Sciatic nerve (tissue), 2 donors: Measurements from ENCODE around the gene KCNK17. TPM values are rescaled to one million over a fixed set of nuclear protein-coding genes. Genes with fewer than 3 reads are reported as not detected.

Experiments
- ATAC-seq: fragments of 200-7000 bp; cut with Tn5 transposase; one replicate; pipeline ENCODE4 v1.9.1; 2020; ENCODE audit warnings: mild to moderate bottlenecking, moderate library complexity
- DNase-seq: peaks from one replicate; pipeline ENCODE4 v3.0.0-alpha.2; 2020; ENCODE audit warnings: low spot score
- intact Hi-C: fragments of 100-400 bp; cut with DNase I; formaldehyde crosslinking; loops from one replicate; pipeline ENCODE4 v1.14.2; 2022
- total RNA-seq: library from RNA; stranded (reverse); fragmentation: NEBNext Ultra II Directional; extraction: Animal tissue kit (Norgen Biotek cat#: 25700); gene quantifications from one replicate; pipeline ENCODE4 v1.2.1, GENCODE V29; 2021
- donor health status: DM: no; HTN: no; CAD: no.
- donor health status: DM: no; HTN: no; CAD: no.

KCNK17 gene
- total RNA-seq, 1 donor from 2014 or later, result 2.6 TPM

GRCh38 chr6:39281312-39281980 lies 32.8 kb downstream of the KCNK17 start:
- ATAC-seq (no peak), DNase-seq (no peak)
- intact Hi-C loops, result no loop called here

GRCh38 chr6:39280247-39280731 lies 33.9 kb downstream of the KCNK17 start:
- intact Hi-C loops, result no loop called here
- no peak for DNase-seq
- peak; percentile 50 for ATAC-seq

- intact Hi-C loops, result no loop called here
- ATAC-seq (peak; percentile 32), DNase-seq (no peak)
Measured at GRCh38 chr6:39279539-39279938, 34.7 kb downstream of the KCNK17 start.

- no peak for DNase-seq
- ATAC-seq, result no peak
- intact Hi-C loops, result no loop called here
Measured at GRCh38 chr6:39276379-39276995, 37.7 kb downstream of the KCNK17 start.

GRCh38 chr6:39274903-39275302 lies 39.3 kb downstream of the KCNK17 start:
- intact Hi-C loops, result no loop called here
- no peak for DNase-seq
- ATAC-seq, result no peak

GRCh38 chr6:39274471-39274870 lies 39.7 kb downstream of the KCNK17 start:
- intact Hi-C loops, result no loop called here
- no peak for DNase-seq

GRCh38 chr6:39273406-39273821 lies 40.8 kb downstream of the KCNK17 start:
- intact Hi-C loops, result no loop called here
- ATAC-seq (no peak), DNase-seq (no peak)

More at GRCh38 chr6:39274471-39274870, 39.7 kb downstream of the KCNK17 start:
- ATAC-seq, result no peak

GRCh38 chr6:39269961-39270360 lies 44.3 kb downstream of the KCNK17 start:
- ATAC-seq, result no peak
- no peak for DNase-seq
- intact Hi-C loops, result no loop called here

GRCh38 chr6:39268721-39269120 lies 45.5 kb downstream of the KCNK17 start:
- intact Hi-C loops, result no loop called here
- DNase-seq, result no peak
- ATAC-seq, result no peak

- intact Hi-C loops, result no loop called here
- ATAC-seq, result no peak
- no peak for DNase-seq
Measured at GRCh38 chr6:39268171-39268570, 46.0 kb downstream of the KCNK17 start.

- ATAC-seq, result no peak
- intact Hi-C loops, result no loop called here
- no peak for DNase-seq
Measured at GRCh38 chr6:39266782-39267355, 47.4 kb downstream of the KCNK17 start.

GRCh38 chr6:39266375-39266774 lies 47.8 kb downstream of the KCNK17 start:
- intact Hi-C loops, result no loop called here
- DNase-seq (no peak), ATAC-seq (no peak)

- no peak for DNase-seq
- ATAC-seq, result no peak
Measured at GRCh38 chr6:39263303-39264037, 50.7 kb downstream of the KCNK17 start.

GRCh38 chr6:39261751-39262150 lies 52.5 kb downstream of the KCNK17 start:
- intact Hi-C loops, result no loop called here
- no peak for ATAC-seq
- DNase-seq, result no peak

More at GRCh38 chr6:39263303-39264037, 50.7 kb downstream of the KCNK17 start:
- intact Hi-C loops, result no loop called here

GRCh38 chr6:39260953-39261352 lies 53.3 kb downstream of the KCNK17 start:
- no peak for ATAC-seq
- intact Hi-C loops, result no loop called here
- DNase-seq, result no peak

GRCh38 chr6:39260456-39260855 lies 53.8 kb downstream of the KCNK17 start:
- ATAC-seq (no peak), DNase-seq (no peak)
- intact Hi-C loops, result no loop called here

- DNase-seq (no peak), ATAC-seq (no peak)
- intact Hi-C loops, result no loop called here
Measured at GRCh38 chr6:39256294-39256940, 57.8 kb downstream of the KCNK17 start.

- DNase-seq, result no peak
- intact Hi-C loops, result no loop called here
Measured at GRCh38 chr6:39254999-39255535, 59.2 kb downstream of the KCNK17 start.

GRCh38 chr6:39251406-39251805 lies 62.8 kb downstream of the KCNK17 start:
- ATAC-seq (no peak), DNase-seq (no peak)
- intact Hi-C loops, result no loop called here

More at GRCh38 chr6:39254999-39255535, 59.2 kb downstream of the KCNK17 start:
- no peak for ATAC-seq
